HepG2 (cell line): ENCODE results near the gene USP12. TPM values are rescaled to one million over a fixed set of nuclear protein-coding genes. Genes with fewer than 3 reads are reported as not detected.

Experiments used
- BHLHE40 ChIP-seq: IDR thresholded peaks from 2 replicates; pipeline ENCODE4 v1.6.1; 2011; ENCODE audit warnings: low read length, improper control_type of control experiment
- CBFB ChIP-seq: sonication (generic); formaldehyde crosslinking; IDR thresholded peaks from 2 replicates; pipeline ENCODE4 v1.4.0; 2020; ENCODE audit warnings: missing genetic modification reagents
- DNMT1 ChIP-seq: sonication (generic); formaldehyde crosslinking; IDR thresholded peaks from 2 replicates; pipeline ENCODE4 v1.5.1; 2020; ENCODE audit warnings: mild to moderate bottlenecking, missing genetic modification reagents
- JUN ChIP-seq: sonication (generic); formaldehyde crosslinking; IDR thresholded peaks from 2 replicates; pipeline ENCODE4 v1.4.0; 2020; ENCODE audit warnings: mild to moderate bottlenecking, missing genetic modification reagents
- NR3C1 ChIP-seq: sonication (generic); formaldehyde crosslinking; IDR thresholded peaks from 2 replicates; pipeline ENCODE4 v1.4.0; 2020; ENCODE audit warnings: missing genetic modification reagents
- PCBP1 ChIP-seq: fragments of 200-400 bp; formaldehyde crosslinking; IDR thresholded peaks from 2 replicates; pipeline ENCODE4 v1.6.1; 2017; ENCODE audit warnings: mild to moderate bottlenecking, low read depth, low read length, borderline replicate concordance
- PHF5A ChIP-seq: IDR thresholded peaks from one replicate; pipeline ENCODE4 v1.6.1; 2018; ENCODE audit warnings: low read depth, missing genetic modification reagents; ENCODE audit not compliant: unreplicated experiment
- PLSCR1 ChIP-seq: sonication (generic); formaldehyde crosslinking; IDR thresholded peaks from 2 replicates; pipeline ENCODE4 v1.5.0; 2020; ENCODE audit warnings: missing genetic modification reagents, mild to moderate bottlenecking, borderline replicate concordance
- TEAD3 ChIP-seq: optimal IDR thresholded peaks from 2 replicates; pipeline ENCODE3; 2016; ENCODE audit warnings: borderline replicate concordance
- TIGD3 ChIP-seq: sonication (generic); formaldehyde crosslinking; IDR thresholded peaks from 2 replicates; pipeline ENCODE4 v1.5.1; 2020; ENCODE audit warnings: mild to moderate bottlenecking, missing genetic modification reagents, borderline replicate concordance
- YEATS2 ChIP-seq: sonication (generic); formaldehyde crosslinking; IDR thresholded peaks from 2 replicates; pipeline ENCODE4 v1.4.0; 2020; ENCODE audit warnings: missing genetic modification reagents, borderline replicate concordance
- ZNF205 ChIP-seq: IDR thresholded peaks from 2 replicates; pipeline ENCODE4 v1.6.1; 2018; ENCODE audit warnings: missing biosample characterization, missing genetic modification reagents
- ZNF432 ChIP-seq: sonication (generic); formaldehyde crosslinking; IDR thresholded peaks from 2 replicates; pipeline ENCODE4 v1.5.0; 2020; ENCODE audit warnings: missing genetic modification reagents, mild to moderate bottlenecking, borderline replicate concordance
- ZNF543 ChIP-seq: sonication (generic); formaldehyde crosslinking; IDR thresholded peaks from 2 replicates; pipeline ENCODE4 v1.4.0; 2020; ENCODE audit warnings: mild to moderate bottlenecking, missing genetic modification reagents
- ZNF720 ChIP-seq: sonication (generic); formaldehyde crosslinking; IDR thresholded peaks from 2 replicates; pipeline ENCODE4 v1.4.0; 2020; ENCODE audit warnings: missing genetic modification reagents
- ZSCAN30 ChIP-seq: sonication (generic); formaldehyde crosslinking; IDR thresholded peaks from 2 replicates; pipeline ENCODE4 v1.5.0; 2020; ENCODE audit warnings: mild to moderate bottlenecking, missing genetic modification reagents
- polyA plus RNA-seq, 8 experiments: library from polyadenylated mRNA; depleted of rRNA in 3 of 8; stranded (reverse) in 7 of 8; unstranded in 1 of 8; fragments of >200 nt; fragmentation: Illumina TruSeq in 4 of 8; extraction: Trizol in 4 of 8; gene quantifications; 2 replicates each; pipeline versions ENCODE4 v1.2.1 to v1.2.3, GENCODE V29; 2011 to 2016; ENCODE audit warnings: low read depth in 4 of 8, missing spikeins in 1 of 8, mixed read lengths in 1 of 8; ENCODE audit not compliant: insufficient read depth in 1 of 8
- total RNA-seq, 5 experiments: library from RNA; depleted of rRNA; stranded (reverse); fragments of >200 nt; fragmentation: Illumina TruSeq; extraction: Trizol; gene quantifications; 2 replicates each; pipeline ENCODE4 v1.2.3, GENCODE V29; 2016; ENCODE audit warnings: low read depth in 1 of 5
- TF ChIP-seq, protein P1 (sequence below): sonication (generic); formaldehyde crosslinking; IDR thresholded peaks from 2 replicates; pipeline ENCODE4 v1.8.0; 2022; ENCODE audit warnings: missing genetic modification reagents, mild to moderate bottlenecking, moderate library complexity, borderline replicate concordance
- TF ChIP-seq, protein P2 (sequence below): sonication (generic); formaldehyde crosslinking; IDR thresholded peaks from 2 replicates; pipeline ENCODE4 v1.4.0; 2020; ENCODE audit warnings: mild to moderate bottlenecking, missing genetic modification reagents

Gene USP12
- total and polyA plus RNA-seq, 2 of the 13 experiments (the other 11 are each of a cell fraction or from before 2014, with no cell fraction given): 9.8 to 19.5 TPM

DNA sequence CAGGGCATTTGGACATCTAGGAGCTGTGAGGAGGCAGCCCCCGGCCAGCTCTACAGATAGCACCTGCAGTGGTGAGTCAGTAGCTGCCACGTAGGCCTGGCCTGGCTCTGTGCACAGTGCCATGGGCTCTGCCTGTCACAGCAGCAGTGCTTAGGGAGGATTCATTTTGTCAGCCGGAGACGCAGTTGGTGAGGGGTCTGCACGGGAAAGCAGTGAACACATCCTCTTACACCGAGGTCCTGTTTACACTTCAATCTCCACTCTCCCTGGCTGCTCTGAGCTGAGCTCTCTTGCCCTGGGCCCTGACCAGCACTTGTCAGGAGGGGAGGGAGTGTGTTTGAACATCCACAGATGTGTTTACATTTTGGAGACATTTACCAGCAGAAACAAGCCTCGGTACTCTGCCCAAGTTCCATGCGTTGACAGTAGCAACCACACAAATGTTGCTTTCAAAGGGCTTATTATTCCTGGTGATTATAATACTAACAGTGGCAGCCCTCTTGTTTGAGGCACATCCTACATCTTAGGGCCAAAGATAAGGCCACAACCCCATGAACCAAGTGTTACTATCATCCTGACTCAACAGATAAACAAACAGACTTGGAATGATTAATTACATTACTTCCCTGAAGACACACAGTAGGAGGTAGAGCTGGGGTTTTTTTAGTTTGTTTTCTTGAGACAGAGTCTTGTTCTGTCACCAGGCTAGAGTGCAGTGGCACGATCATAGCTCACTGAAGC, 148.9 kb downstream of the USP12 start (continued):
- TF ChIP-seq, protein P1, sequence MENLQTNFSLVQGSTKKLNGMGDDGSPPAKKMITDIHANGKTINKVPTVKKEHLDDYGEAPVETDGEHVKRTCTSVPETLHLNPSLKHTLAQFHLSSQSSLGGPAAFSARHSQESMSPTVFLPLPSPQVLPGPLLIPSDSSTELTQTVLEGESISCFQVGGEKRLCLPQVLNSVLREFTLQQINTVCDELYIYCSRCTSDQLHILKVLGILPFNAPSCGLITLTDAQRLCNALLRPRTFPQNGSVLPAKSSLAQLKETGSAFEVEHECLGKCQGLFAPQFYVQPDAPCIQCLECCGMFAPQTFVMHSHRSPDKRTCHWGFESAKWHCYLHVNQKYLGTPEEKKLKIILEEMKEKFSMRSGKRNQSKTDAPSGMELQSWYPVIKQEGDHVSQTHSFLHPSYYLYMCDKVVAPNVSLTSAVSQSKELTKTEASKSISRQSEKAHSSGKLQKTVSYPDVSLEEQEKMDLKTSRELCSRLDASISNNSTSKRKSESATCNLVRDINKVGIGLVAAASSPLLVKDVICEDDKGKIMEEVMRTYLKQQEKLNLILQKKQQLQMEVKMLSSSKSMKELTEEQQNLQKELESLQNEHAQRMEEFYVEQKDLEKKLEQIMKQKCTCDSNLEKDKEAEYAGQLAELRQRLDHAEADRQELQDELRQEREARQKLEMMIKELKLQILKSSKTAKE: no peak
- TF ChIP-seq ZNF543 (CRISPR knock-in tag) (no peak), YEATS2 (CRISPR knock-in tag) (no peak), ZSCAN30 (CRISPR knock-in tag) (no peak), ZNF432 (no peak), PCBP1 (no peak), CBFB (CRISPR knock-in tag) (no peak), BHLHE40 (no peak), ZNF720 (CRISPR knock-in tag) (no peak), TEAD3 (CRISPR knock-in tag) (no peak), DNMT1 (CRISPR knock-in tag) (no peak), ZNF205 (CRISPR knock-in tag) (no peak), PHF5A (CRISPR knock-in tag) (no peak), NR3C1 (CRISPR knock-in tag) (no peak), JUN (CRISPR knock-in tag) (no peak), TIGD3 (CRISPR knock-in tag) (0 out of 2 replicates have a peak, but pooled peaks have one; percentile 67), PLSCR1 (no peak)
- TF ChIP-seq, protein P2, sequence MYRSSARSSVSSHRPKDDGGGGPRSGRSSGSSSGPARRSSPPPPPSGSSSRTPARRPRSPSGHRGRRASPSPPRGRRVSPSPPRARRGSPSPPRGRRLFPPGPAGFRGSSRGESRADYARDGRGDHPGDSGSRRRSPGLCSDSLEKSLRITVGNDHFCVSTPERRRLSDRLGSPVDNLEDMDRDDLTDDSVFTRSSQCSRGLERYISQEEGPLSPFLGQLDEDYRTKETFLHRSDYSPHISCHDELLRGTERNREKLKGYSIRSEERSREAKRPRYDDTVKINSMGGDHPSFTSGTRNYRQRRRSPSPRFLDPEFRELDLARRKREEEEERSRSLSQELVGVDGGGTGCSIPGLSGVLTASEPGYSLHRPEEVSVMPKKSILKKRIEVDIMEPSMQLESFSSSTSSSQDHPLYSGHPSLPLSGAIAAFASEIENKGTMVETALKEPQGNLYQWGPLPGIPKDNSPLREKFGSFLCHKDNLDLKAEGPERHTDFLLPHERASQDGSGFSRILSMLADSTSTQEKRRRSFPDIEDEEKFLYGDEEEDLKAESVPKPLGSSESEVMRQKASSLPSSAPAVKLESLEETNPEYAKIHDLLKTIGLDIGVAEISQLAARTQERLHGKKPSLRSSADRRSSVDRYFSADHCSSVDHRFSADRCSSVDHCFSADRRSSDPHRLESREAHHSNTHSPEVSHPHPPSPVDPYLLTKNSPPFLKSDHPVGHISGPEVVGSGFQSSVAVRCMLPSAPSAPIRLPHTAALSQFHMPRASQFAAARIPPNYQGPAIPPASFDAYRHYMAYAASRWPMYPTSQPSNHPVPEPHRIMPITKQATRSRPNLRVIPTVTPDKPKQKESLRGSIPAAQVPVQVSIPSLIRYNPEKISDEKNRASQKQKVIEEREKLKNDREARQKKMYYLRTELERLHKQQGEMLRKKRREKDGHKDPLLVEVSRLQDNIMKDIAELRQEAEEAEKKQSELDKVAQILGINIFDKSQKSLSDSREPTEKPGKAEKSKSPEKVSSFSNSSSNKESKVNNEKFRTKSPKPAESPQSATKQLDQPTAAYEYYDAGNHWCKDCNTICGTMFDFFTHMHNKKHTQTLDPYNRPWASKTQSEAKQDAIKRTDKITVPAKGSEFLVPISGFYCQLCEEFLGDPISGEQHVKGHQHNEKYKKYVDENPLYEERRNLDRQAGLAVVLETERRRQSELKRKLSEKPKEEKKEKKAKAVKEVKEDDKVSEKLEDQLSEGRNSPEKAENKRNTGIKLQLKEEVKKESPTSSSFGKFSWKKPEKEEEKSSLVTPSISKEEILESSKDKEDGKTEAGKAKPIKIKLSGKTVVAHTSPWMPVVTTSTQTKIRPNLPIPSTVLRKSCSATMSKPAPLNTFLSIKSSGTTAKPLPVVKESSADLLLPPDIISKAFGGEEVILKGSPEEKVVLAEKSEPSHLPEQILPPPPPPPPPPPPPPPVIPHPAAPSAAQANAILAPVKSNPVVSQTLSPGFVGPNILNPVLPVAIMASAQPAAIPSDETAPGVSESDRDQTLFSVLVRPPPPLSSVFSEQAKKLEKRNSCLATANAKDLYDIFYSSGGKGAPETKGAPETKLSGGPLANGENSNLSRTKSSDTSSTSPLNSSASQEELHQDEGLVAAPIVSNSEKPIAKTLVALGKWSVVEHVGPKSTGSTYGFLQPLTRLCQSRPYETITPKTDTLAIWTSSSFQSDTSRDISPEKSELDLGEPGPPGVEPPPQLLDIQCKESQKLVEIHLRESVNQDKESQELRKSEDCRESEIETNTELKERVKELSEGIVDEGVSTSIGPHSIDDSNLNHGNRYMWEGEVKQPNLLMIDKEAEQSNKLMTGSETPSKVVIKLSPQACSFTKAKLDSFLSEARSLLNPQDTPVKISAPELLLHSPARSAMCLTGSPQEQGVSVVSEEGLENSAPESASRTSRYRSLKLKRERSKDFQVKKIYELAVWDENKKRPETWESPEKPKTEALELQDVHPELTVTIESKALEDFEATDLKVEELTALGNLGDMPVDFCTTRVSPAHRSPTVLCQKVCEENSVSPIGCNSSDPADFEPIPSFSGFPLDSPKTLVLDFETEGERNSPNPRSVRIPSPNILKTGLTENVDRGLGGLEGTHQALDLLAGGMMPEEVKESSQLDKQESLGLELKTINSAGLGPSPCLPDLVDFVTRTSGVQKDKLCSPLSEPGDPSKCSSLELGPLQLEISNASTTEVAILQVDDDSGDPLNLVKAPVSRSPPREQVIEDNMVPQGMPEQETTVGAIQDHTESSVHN (CRISPR knock-in tag): no peak
